Heart left ventricle (tissue), 13 donors: ENCODE results near the gene ANP32D.

Source experiments
- POLR2A ChIP-seq, 2 donors: fragments of 450-650 bp; IDR thresholded peaks; one replicate each; pipeline ENCODE4 v1.6.1; 2017; ENCODE audit warnings: antibody characterized with exemption in 2 of 2, mild to moderate bottlenecking in 2 of 2, moderate library complexity in 2 of 2
- TF ChIP-seq, protein P1 (sequence below), 12 donors: fragments of 200-600 bp; sonication (generic) in 4 of 12; IDR thresholded peaks; one replicate each; pipeline versions ENCODE4 v1.5.0 to v1.8.0; 2018 to 2022; ENCODE audit warnings: antibody characterized with exemption in 12 of 12, mild to moderate bottlenecking in 5 of 12
- donor health status: ischemic (EF 13 %, LVEDD 7.1; RV severe dilation, severe dysfunction).
- donor health status: DM: no; HTN: yes; CAD: no.
- donor health status: DM: no; HTN: no; CAD: no.
- donor health status: ischemic (EF 25% LVEDD 6.9; RV normal size, moderate dysfunction).
- donor health status: ischemic (EF 25% LVEDD 5.7; RV mildly dilated, moderate dysfunction).
- donor health status: ischemic (EF 35%, LVEDD 5.7; RV mildly dilated, moderate dysfunction).
- donor health status: nonischemic (EF 11% LVEDD 7.7; RV severe dilation, severe dysfunction).
- donor health status: DM: yes; HTN: yes; CAD: no.
- donor health status: PGD.
- donor health status: ischemic (EF 29% LVEDD 5.4; RV normal size, mild dysfunction).
- donor health status: nonischemic (EF 23%, LVEDD 6.1; RV moderate dilation, normal function).

DNA sequence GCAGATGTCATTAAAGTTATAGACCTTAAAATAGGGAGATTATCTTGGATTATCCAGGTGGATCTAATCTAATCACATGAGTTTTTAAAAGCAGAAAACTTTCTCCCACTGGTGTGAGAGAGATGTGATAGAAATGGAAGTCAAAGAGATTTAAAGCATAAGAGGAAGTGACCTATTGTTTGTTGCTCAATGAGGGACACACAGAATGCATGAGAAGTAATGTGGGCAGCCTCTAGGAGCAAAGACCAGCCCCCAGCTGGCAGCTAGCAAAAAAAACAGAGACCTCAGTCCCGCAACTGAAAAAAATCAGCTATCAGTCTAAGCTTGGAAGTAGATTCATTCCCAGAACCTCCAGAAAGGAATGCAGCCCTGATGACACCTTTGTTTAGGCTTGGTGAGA is 24.6 kb upstream of the ANP32D start:
- TF ChIP-seq POLR2A (IDR thresholded peaks at IDR 0.05), result no peak
- TF ChIP-seq, protein P1, sequence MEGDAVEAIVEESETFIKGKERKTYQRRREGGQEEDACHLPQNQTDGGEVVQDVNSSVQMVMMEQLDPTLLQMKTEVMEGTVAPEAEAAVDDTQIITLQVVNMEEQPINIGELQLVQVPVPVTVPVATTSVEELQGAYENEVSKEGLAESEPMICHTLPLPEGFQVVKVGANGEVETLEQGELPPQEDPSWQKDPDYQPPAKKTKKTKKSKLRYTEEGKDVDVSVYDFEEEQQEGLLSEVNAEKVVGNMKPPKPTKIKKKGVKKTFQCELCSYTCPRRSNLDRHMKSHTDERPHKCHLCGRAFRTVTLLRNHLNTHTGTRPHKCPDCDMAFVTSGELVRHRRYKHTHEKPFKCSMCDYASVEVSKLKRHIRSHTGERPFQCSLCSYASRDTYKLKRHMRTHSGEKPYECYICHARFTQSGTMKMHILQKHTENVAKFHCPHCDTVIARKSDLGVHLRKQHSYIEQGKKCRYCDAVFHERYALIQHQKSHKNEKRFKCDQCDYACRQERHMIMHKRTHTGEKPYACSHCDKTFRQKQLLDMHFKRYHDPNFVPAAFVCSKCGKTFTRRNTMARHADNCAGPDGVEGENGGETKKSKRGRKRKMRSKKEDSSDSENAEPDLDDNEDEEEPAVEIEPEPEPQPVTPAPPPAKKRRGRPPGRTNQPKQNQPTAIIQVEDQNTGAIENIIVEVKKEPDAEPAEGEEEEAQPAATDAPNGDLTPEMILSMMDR (IDR thresholded peaks at IDR 0.05), result no peak
